GM18951 (cell line): ENCODE data around the gene PTP4A1.

Source experiments
- POLR2A ChIP-seq: IDR thresholded peaks from 4 replicates; pipeline ENCODE4 v1.6.1; 2011; ENCODE audit warnings: mild to moderate bottlenecking; ENCODE audit not compliant: insufficient read length, insufficient read depth; ENCODE audit errors: extremely low read depth
- in situ Hi-C: fragments of 300-500 bp; cut with MboI; formaldehyde crosslinking; loops from one replicate; pipeline ENCODE4 v1.12.0; 2022; ENCODE audit warnings: low sequenced_read_pairs, mixed read lengths, inconsistent platforms; ENCODE audit not compliant: unreplicated experiment

The PTP4A1 gene

DNA sequence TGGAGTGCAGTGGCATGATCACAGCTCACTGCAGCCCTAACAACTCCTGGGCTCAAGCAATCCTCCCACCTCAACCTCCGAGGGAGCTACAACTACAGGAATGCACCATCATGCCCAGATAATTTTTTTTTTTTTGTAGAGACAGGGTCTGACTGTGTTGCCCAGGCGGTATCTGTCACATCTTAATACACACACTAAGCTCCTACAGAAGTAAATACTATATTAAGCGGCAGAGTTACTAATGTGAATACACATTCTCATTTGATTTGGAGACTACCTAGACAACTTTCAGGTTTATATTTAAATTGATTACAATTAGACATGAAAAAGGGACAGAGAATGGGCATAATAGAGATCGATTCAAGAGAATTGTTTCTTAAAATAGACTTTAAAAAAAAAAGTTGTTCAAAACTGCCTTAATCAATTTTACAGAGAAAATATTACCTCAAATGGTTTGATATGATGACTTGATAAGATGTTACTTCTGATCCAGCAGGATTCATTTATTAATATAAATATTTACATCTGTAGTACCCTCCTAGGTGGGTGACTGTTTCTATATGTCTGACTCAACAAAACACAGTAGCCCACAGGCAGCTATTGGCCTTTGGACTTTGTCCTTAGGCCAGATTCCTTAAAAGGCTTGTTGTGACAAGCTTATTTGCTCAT is 7.1 kb upstream of the PTP4A1 start:
- TF ChIP-seq POLR2A = no peak
- in situ Hi-C loops = no loop called here

DNA sequence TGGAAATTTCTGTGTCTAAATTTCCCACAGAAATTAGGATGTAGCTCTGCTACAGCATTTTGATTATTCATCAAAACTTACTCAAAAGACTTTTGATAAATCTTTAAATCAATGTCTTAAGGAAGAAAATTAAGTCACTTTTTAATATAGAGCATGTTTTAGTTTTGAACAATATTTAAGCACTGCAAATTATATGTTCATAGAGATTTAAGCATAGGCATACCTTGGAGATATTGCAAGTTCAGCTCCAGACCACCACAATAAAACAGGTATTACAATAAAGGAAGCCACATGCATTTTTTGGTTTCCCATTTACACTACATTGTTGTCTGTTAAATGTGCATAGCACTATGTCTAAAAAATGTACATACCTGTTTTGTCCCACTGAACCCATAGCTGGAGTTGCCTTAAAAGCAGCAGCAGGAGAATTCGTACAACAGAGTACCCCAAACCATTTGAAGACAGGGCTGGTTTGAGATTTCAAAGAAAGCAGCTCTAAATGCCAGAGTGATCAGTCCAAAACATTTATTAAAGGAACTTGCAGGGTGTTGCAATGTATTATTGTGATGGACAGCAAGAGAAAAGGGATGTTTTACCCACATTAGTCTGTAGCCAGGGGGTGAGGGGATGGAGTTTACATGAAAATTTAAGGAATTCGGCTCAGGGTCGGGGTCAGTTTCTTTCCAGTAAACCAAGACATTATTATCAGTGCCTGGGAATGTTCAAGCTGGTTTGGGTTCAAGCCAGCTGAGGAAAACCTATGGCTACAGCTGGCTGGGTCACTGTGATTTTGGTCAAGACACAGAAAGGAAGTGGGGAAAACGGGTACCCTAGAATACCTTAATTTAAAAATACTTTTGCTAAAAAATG is 6.3 kb upstream of the PTP4A1 start:
- in situ Hi-C loops = no loop called here
- TF ChIP-seq POLR2A = no peak

DNA sequence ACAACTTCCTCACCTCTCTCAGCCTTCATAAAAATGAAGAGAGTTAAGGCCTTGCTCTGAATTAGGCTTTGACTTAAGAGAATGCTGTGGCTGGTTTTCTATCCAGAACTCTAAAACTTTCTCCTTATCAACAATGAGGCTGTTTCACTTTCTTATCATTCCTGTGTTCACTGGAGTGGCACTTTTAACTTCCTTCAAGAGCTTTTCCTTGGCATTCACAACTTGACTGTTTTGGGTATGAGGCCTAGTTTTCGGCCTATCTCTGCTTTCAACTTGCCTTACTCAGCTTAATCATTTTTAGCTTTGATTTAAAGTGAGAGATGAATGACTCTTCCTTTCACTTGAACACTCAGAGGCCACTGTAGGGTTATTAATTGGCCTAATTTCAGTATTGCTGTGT is 4.3 kb upstream of the PTP4A1 start:
- no peak for TF ChIP-seq POLR2A
- in situ Hi-C loops = no loop called here

DNA sequence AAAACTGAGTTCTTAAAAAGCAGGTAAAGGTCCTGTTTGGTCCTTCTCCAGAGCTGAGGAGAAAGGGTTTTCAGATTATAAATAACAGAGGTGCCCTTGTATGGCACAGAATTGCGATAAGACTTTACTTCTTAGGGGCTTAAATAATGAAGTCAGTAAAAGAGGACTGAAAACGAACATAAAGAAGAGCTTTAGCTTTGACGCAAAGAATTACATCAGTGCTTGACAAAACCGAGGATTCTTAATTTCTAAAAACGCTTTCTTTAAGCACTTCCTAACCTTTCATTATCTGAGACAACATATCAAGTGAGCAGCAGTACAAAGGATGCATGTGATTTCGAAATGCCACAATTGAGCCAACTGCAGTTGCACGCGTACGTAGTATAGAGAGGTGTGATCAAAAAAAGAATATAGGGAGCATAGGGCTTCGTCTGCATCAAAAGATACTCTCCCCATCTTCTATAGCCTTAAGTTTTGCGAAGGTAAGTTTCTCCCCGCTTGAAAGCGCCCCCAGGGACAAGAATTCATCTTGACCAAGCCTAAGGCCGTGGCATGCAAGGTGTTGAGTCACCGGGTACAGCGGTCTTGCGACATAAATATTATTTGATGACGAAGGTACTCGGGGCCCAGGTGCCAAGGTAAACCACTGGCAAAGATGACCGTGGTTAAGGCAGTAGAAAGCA is 778 bp upstream of the PTP4A1 start:
- TF ChIP-seq POLR2A = no peak

DNA sequence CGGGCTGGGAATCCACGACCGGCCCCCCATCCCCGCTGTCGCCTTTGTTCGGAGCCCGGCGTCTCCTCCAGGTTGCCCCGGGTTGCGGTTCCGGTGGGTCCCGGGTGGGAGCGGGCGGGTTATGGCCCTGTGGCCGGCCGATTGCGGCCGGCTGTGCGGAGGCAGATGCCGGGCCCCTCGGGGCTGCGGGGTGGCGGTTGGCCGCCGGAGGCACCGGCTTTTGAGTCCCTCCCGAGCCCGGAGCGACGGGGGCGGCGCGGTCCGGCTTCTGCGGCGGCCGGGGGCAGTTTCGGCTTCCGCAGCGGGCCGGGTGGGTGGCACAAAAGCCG is 431 bp downstream of the PTP4A1 start:
- no peak for TF ChIP-seq POLR2A
- in situ Hi-C loops = loop anchor here (10.0 kb wide), 1 partner anchor 218 kb away; no protein-coding TSS in a partner anchor

More for the DNA sequence above, 778 bp upstream of the PTP4A1 start:
- in situ Hi-C loops = loop anchor here (10.0 kb wide), 1 partner anchor 217 kb away; no protein-coding TSS in a partner anchor

DNA sequence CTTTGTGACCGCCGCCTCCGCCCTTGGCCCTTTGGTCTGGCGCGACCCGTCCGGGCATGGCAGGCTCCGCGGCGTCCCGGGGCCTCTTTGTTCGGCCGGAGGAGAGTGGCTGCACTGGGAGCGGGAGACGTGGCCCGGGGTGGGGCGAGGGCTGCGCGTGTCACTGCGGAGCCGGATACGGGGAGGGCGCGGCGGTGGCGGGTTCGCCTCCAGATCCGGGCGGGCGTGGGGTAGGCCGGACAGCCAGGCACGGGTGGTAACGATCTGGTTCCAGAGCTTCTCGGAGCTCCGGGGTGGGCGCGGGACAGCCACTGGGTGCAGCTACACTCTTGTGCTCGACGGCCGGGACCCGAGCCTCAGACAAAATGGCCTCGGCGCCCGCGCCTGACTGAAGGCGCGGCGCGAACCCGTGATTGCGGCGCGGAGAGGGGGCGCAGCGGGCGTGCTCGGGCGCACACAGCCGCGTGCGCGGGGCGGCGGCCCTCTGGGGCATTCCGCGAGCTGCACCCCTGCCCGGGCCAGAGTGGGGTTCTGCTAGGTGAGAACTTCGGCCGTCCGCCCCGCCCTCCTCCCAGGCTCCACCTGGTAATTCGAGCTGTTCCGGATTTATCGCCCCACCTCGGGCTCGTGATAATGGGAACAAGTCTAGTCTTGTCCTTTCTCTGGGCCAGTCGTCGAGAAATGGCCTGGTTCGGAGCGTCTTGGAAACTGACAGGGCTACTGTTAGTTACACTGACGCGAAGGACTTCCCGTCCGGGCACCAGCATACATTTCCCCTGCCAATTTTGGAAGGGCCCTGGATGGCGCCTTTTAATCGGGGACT is 1.0 kb downstream of the PTP4A1 start:
- in situ Hi-C loops = loop anchor here (10.0 kb wide), 1 partner anchor 218 kb away; no protein-coding TSS in a partner anchor
- peak; percentile 94 for TF ChIP-seq POLR2A

DNA sequence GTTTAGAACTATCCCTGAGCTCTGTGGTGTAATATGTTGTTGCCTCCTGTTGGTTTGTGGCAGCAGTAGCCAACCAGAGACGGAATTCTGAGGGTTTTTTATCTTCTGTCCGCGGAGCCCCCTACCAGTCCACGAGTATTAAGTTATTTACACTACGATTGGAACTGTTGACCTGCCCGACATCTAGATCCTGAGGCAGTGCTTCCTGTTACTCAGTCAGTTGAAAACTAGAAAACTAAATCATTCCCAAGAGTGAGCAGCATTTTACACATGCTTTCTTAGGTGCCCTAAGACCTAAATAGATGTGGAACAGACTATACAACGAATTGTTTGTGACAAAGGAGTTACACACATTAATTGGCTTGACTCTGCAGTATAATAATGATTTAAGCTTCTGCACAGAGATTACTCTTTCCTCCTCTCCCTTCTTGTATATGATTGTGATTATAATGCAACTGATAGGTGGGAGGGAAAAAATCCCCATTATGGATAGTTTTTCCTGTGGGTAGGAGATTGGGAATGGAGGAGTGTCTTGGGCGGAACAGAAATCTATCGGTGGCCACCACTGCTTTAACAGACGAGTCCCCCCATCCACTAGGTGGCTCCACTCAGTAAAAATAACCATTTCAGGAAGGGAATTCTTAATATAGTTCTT is 1.7 kb downstream of the PTP4A1 start:
- no peak for TF ChIP-seq POLR2A
- in situ Hi-C loops = loop anchor here (10.0 kb wide), 1 partner anchor 219 kb away; no protein-coding TSS in a partner anchor

DNA sequence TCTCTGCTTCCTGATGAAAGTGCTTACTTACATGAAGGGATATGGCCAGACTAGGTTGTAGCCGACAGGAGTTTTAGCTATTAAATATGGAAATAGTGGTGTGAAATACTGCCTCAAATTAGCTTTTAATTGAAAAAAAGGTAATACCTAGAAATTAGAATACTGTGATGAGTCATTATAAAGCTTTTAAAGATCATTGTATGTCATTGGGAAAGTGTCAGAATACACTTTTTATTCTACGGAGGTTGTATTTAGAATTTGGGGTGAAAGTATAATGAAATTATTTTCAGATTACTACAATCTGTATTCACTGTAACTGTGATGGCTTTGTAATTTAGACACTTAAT is 2.2 kb downstream of the PTP4A1 start:
- in situ Hi-C loops = loop anchor here (10.0 kb wide), 1 partner anchor 220 kb away; no protein-coding TSS in a partner anchor
- no peak for TF ChIP-seq POLR2A

DNA sequence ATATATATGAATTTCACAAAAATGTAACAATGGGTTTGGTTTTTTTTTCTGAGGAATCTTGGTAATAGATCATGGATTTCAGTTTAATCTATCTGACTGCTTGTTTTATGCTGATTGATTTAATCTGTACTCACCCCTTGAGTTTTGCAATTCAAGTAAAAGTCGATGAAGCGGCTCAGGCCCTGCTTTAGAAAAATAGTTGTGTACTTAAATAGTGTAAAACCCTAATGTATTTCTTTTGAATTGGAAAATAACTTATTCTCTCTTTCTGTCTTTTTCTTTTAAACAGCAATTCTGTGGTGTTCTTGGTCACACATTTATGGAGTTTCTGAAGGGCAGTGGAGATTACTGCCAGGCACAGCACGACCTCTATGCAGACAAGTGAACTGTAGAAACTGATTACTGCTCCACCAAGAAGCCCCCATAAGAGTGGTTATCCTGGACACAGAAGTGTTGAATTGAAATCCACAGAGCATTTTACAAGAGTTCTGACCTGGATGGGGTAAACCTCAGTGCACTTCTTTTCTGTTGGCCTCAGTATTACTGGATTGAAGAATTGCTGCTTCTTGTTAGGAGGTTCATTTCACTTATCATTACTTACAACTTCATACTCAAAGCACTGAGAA is 4.0 kb downstream of the PTP4A1 start:
- in situ Hi-C loops = loop anchor here (10.0 kb wide), 1 partner anchor 221 kb away; no protein-coding TSS in a partner anchor
- no peak for TF ChIP-seq POLR2A

DNA sequence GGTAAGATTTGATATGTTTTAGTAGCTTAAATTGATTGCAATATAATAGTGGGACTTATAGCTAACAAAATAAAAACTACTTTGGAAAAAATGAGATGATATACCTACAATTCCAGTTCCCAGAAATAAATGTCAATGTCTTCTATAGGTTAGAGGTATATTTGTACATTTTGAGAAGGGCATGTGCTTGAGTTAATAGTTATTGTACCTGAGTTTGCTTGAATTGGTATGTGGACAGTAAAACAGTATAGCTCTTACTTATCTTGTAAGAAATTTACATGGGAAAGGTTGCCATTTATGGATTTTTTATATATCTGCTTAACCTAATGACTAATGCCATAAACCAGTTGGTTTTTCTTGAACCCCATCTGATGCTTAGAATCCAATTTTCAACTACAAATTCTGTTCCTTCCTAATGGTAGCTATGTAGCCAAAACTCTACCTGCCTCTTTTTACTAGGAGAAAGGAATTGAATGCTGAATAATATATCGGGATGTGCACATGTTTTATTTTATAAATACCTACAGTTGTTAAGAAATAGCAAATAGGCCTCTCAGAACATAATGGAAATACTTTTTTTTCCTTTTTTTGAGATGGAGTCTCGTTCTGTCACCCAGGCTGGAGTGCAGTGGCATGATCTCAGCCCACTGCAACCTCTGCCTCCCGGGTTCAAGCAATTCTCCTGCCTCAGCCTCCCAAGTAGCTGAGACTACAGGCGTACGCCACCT is 4.9 kb downstream of the PTP4A1 start:
- in situ Hi-C loops = loop anchor here (10.0 kb wide), 1 partner anchor 222 kb away; no protein-coding TSS in a partner anchor
- no peak for TF ChIP-seq POLR2A

DNA sequence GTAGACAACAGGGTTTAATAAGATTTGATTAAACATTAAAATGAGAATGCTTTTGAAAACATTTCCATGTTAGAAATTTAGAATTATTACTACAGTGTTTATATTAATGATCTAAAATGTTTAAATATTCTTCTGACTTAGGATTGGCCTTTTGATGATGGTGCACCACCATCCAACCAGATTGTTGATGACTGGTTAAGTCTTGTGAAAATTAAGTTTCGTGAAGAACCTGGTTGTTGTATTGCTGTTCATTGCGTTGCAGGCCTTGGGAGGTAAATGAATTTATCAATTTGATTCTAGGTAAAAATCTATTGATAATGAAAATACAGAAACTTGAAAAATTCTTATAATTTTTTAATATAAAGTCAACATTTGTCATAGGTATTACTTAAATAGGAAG is 6.5 kb downstream of the PTP4A1 start:
- TF ChIP-seq POLR2A = no peak
- in situ Hi-C loops = loop anchor here (10.0 kb wide), 1 partner anchor 224 kb away; no protein-coding TSS in a partner anchor
